Neural progenitor cell (in vitro differentiated cells): ENCODE data around the gene HHAT. TPM values are rescaled to one million over a fixed set of nuclear protein-coding genes. Genes with fewer than 3 reads are reported as not detected.
A peak's percentile ranks its signal among the peaks of the same experiment; 100 is the strongest.

Experiments
- DNase-seq: peaks from one replicate; pipeline ENCODE4 v3.0.0-alpha.2; 2016; ENCODE audit warnings: low spot score
- H2AFZ ChIP-seq: fragments of 200-600 bp; sonication (generic); replicated peaks from 2 replicates; pipeline ENCODE4 v1.6.1; 2016; ENCODE audit warnings: antibody characterized with exemption
- H3F3A ChIP-seq: fragments of 200-600 bp; sonication (generic); 2 replicates; pipeline ENCODE4 v1.6.1; 2016; ENCODE audit warnings: antibody characterized with exemption, low read depth
- H3K27ac ChIP-seq: fragments of 200-600 bp; sonication (generic); 2 replicates; pipeline ENCODE4 v1.5.1; 2016; ENCODE audit warnings: mild to moderate bottlenecking
- H3K27me3 ChIP-seq: fragments of 200-600 bp; sonication (generic); 2 replicates; pipeline ENCODE4 v1.6.1; 2016; ENCODE audit warnings: mild to moderate bottlenecking, moderate library complexity
- H3K36me3 ChIP-seq: fragments of 200-600 bp; sonication (generic); 2 replicates; pipeline ENCODE4 v1.5.1; 2016
- H3K4me1 ChIP-seq: fragments of 200-600 bp; sonication (generic); 2 replicates; pipeline ENCODE4 v1.6.1; 2016; ENCODE audit warnings: mixed run types
- H3K4me2 ChIP-seq: fragments of 200-600 bp; sonication (generic); 2 replicates; pipeline ENCODE4 v1.6.1; 2016
- H3K4me3 ChIP-seq: fragments of 200-600 bp; sonication (generic); 2 replicates; pipeline ENCODE4 v1.5.1; 2016
- H3K79me2 ChIP-seq: fragments of 200-600 bp; sonication (generic); 2 replicates; pipeline ENCODE4 v1.6.1; 2016; ENCODE audit warnings: low read depth
- H3K9ac ChIP-seq: fragments of 200-600 bp; sonication (generic); 2 replicates; pipeline ENCODE4 v1.6.1; 2016
- H3K9me3 ChIP-seq: fragments of 200-600 bp; sonication (generic); 2 replicates; pipeline ENCODE4 v1.5.1; 2016; ENCODE audit warnings: low read depth
- H4K20me1 ChIP-seq: fragments of 200-600 bp; sonication (generic); 2 replicates; pipeline ENCODE4 v1.6.1; 2016; ENCODE audit warnings: low read depth
- H3K27ac Mint-ChIP-seq: 3 replicates; pipeline ENCODE4 v1.8.0; 2021; ENCODE audit warnings: mixed read lengths
- H3K27me3 Mint-ChIP-seq: 2 replicates; pipeline ENCODE4 v1.8.0; 2022; ENCODE audit warnings: low read depth, mild to moderate bottlenecking, inconsistent platforms, moderate library complexity, mixed read lengths; ENCODE audit not compliant: insufficient read depth
- H3K36me3 Mint-ChIP-seq: 3 replicates; pipeline ENCODE4 v1.8.0; 2021; ENCODE audit warnings: mixed read lengths
- H3K4me1 Mint-ChIP-seq: 3 replicates; pipeline ENCODE4 v1.8.0; 2021; ENCODE audit warnings: mixed read lengths
- H3K4me3 Mint-ChIP-seq: 3 replicates; pipeline ENCODE4 v1.8.0; 2021; ENCODE audit warnings: mild to moderate bottlenecking, moderate library complexity, mixed read lengths
- H3K9me3 Mint-ChIP-seq: 3 replicates; pipeline ENCODE4 v1.8.0; 2020; ENCODE audit warnings: mixed read lengths
- EZH2 ChIP-seq: fragments of 200-600 bp; sonication (generic); IDR thresholded peaks from 2 replicates; pipeline ENCODE4 v1.6.1; 2017; ENCODE audit warnings: antibody characterized with exemption, mild to moderate bottlenecking, moderate library complexity
- EZH2phosphoT487 ChIP-seq: fragments of 200-600 bp; sonication (generic); IDR thresholded peaks from 2 replicates; pipeline ENCODE4 v1.6.1; 2017; ENCODE audit warnings: antibody characterized with exemption
- total RNA-seq: library from RNA; depleted of rRNA; stranded (reverse); fragments of >200 nt; gene quantifications from 2 replicates; pipeline ENCODE4 v1.2.3, GENCODE V29; 2015; ENCODE audit warnings: low replicate concordance
- TF ChIP-seq, protein P1 (sequence below): fragments of 200-600 bp; sonication (generic); IDR thresholded peaks from 2 replicates; pipeline ENCODE4 v1.5.1; 2017; ENCODE audit warnings: antibody characterized with exemption, mild to moderate bottlenecking

The HHAT gene
- total RNA-seq, 1 donor from 2014 or later: 10.3 TPM

DNA sequence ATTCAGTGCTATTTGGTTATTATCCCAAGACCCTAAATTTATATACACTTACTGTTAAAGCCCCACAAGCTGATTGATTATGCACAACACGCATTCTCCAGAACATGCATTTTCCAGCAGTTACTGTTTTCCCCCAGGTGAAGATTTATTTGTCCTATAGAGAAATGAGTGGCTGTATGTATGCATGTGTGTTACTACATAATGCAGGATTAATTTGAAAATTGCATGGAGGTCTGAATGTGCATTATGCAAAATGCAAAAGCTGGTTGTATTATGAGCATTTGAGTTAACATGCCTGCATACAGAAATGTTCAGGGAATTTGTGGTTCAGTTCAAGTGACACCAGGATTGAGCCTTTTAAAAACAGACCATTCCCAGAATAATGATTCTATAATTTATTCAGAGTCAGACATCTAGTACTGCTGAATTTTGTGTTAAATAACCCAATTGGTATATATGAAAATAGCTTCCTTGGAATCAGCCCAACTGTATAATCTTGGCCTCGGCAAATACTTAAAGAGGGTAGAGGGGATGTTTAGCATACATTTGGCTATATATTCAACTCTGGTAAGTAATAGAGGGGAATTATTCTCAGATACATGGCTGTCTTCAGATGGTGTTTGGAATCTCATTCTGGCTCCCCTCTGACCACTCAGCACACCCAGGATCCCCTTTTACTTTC lies 320.0 kb downstream of the HHAT start:
- Mint-ChIP-seq H3K36me3 (no peaks in the 10 kb centered on the region), H3K4me1 (peaks cover 23% of the 10 kb centered on the region), H3K9me3 (no peaks in the 10 kb centered on the region), H3K27ac (no peak overlapping the region), H3K27me3 (no peaks in the 10 kb centered on the region), H3K4me3 (no peak overlapping the region)
- H4K20me1 ChIP-seq: no peaks in the 10 kb centered on the region
- H3K9ac ChIP-seq: no peak overlapping the region
- DNase-seq: no peak
- TF ChIP-seq EZH2phosphoT487: no peak
- no peaks in the 10 kb centered on the region for H3K79me2 ChIP-seq
- H3K9me3 ChIP-seq: no peaks in the 10 kb centered on the region
- no peak overlapping the region for H3K4me3 ChIP-seq
- peaks cover 13% of the 10 kb centered on the region for H3F3A ChIP-seq
- H3K27me3 ChIP-seq: no peaks in the 10 kb centered on the region
- no peaks in the 10 kb centered on the region for H3K36me3 ChIP-seq
- H3K4me1 ChIP-seq: peaks cover 31% of the 10 kb centered on the region
- no peak overlapping the region for H3K27ac ChIP-seq
- no peak overlapping the region for H2AFZ ChIP-seq
- H3K4me2 ChIP-seq: no peak overlapping the region

DNA sequence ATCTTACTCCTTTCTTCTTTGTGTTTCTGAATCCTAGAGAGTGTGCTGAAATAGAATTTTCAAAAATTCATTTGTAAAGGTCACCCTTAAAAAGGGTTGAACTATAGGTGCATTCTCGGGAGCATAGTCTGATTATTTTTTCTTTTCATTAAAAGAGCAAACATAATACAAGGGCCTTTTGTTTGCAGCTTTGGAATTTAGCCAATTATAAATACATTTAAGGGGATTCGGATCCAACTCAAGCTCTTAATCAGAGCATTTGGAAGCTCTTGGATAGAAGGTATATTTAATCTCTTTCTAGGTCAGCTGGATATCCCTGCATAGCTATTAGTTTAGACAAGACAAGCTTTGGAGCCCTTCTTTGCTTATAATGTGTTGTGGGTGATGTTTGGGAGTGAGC lies 321.7 kb downstream of the HHAT start:
- Mint-ChIP-seq H3K4me1 (peaks cover 22% of the 10 kb centered on the region), H3K27me3 (no peaks in the 10 kb centered on the region), H3K9me3 (no peaks in the 10 kb centered on the region), H3K36me3 (no peaks in the 10 kb centered on the region), H3K4me3 (no peak overlapping the region), H3K27ac (no peak overlapping the region)
- DNase-seq: no peak
- Histone ChIP-seq H3K27ac (no peak overlapping the region), H3K36me3 (no peaks in the 10 kb centered on the region), H3K9ac (no peak overlapping the region), H3K9me3 (no peaks in the 10 kb centered on the region), H2AFZ (no peak overlapping the region), H3K4me1 (peaks cover 35% of the 10 kb centered on the region), H3K79me2 (no peaks in the 10 kb centered on the region), H3K4me3 (no peak overlapping the region), H3K4me2 (no peak overlapping the region), H4K20me1 (no peaks in the 10 kb centered on the region), H3F3A (peaks cover 8% of the 10 kb centered on the region), H3K27me3 (no peaks in the 10 kb centered on the region)
- TF ChIP-seq EZH2: no peak
- no peak for TF ChIP-seq EZH2phosphoT487
- TF ChIP-seq, protein P1, sequence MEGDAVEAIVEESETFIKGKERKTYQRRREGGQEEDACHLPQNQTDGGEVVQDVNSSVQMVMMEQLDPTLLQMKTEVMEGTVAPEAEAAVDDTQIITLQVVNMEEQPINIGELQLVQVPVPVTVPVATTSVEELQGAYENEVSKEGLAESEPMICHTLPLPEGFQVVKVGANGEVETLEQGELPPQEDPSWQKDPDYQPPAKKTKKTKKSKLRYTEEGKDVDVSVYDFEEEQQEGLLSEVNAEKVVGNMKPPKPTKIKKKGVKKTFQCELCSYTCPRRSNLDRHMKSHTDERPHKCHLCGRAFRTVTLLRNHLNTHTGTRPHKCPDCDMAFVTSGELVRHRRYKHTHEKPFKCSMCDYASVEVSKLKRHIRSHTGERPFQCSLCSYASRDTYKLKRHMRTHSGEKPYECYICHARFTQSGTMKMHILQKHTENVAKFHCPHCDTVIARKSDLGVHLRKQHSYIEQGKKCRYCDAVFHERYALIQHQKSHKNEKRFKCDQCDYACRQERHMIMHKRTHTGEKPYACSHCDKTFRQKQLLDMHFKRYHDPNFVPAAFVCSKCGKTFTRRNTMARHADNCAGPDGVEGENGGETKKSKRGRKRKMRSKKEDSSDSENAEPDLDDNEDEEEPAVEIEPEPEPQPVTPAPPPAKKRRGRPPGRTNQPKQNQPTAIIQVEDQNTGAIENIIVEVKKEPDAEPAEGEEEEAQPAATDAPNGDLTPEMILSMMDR: no peak

DNA sequence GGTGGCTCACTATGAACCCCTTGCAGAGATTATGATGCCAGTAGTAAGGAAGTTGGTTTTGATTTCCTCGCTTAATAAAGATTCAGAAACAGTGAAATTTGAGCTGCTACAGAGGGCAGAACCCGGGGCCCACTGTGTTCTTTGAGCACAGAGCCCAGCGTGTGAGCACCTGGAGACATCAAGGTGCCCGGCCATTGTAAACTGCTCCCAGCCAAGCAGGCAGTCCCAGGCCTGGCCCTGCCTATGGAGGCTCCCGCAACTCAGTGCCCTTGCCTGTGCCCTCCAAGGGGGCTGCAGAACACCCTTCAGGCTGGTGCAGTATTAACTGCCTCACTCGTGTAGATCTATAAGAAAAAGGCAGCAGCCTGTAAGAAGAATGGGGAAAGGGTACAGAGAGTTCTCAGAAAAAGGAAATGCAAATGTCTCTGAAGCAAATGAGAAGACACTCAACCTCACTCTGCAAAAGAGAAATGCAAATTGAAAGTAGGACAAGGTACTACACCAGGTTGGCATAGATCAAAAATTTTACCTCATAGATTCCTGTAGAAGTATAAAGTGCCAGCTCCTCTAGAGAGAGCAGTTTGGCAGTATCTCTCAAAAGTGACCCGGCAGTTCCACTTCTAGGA lies 323.7 kb downstream of the HHAT start:
- Mint-ChIP-seq H3K27me3 (no peaks in the 10 kb centered on the region), H3K36me3 (no peaks in the 10 kb centered on the region), H3K27ac (no peak overlapping the region), H3K4me1 (peaks cover 5% of the 10 kb centered on the region), H3K4me3 (no peak overlapping the region), H3K9me3 (no peaks in the 10 kb centered on the region)
- TF ChIP-seq EZH2phosphoT487: no peak
- TF ChIP-seq, protein P1: no peak
- TF ChIP-seq EZH2: no peak
- Histone ChIP-seq H3F3A (no peaks in the 10 kb centered on the region), H2AFZ (no peak overlapping the region), H3K4me3 (no peak overlapping the region), H3K9ac (no peak overlapping the region), H3K4me1 (peaks cover 17% of the 10 kb centered on the region), H4K20me1 (no peaks in the 10 kb centered on the region), H3K36me3 (no peaks in the 10 kb centered on the region), H3K4me2 (no peak overlapping the region), H3K9me3 (no peaks in the 10 kb centered on the region), H3K27ac (no peak overlapping the region), H3K79me2 (no peaks in the 10 kb centered on the region), H3K27me3 (no peaks in the 10 kb centered on the region)
- no peak for DNase-seq

DNA sequence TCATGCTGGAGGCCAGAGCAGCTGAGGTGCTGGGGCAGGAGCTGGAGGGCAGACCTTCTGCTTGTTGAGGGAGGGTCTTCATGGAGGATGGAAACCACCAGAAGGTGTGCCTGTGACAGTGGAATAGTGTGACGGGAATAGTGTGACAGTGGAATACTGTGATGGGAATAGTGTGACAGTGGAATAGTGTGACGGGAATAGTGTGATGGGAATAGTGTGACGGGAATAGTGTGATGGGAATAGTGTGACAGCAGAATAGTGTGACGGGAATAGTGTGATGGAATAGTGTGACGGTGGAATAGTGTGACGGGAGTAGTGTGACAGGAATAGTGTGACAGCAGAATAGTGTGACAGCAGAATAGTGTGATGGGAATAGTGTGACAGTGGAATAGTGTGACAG lies 325.1 kb downstream of the HHAT start:
- H3K36me3 ChIP-seq: no peaks in the 10 kb centered on the region
- no peak overlapping the region for H2AFZ ChIP-seq
- TF ChIP-seq EZH2: no peak
- TF ChIP-seq, protein P1: no peak
- TF ChIP-seq EZH2phosphoT487: no peak
- no peaks in the 10 kb centered on the region for H3K27me3 Mint-ChIP-seq
- no peaks in the 10 kb centered on the region for H3K9me3 Mint-ChIP-seq
- no peaks in the 10 kb centered on the region for H3K36me3 Mint-ChIP-seq
- H4K20me1 ChIP-seq: no peaks in the 10 kb centered on the region
- peak; percentile 9 for DNase-seq
- H3K27ac ChIP-seq: no peak overlapping the region
- H3F3A ChIP-seq: no peaks in the 10 kb centered on the region
- H3K4me3 ChIP-seq: no peak overlapping the region
- no peak overlapping the region for H3K4me3 Mint-ChIP-seq
- H3K27me3 ChIP-seq: no peaks in the 10 kb centered on the region
- H3K4me2 ChIP-seq: no peak overlapping the region
- H3K9ac ChIP-seq: no peak overlapping the region
- peaks cover 11% of the 10 kb centered on the region for H3K4me1 ChIP-seq
- no peaks in the 10 kb centered on the region for H3K79me2 ChIP-seq
- no peaks in the 10 kb centered on the region for H3K4me1 Mint-ChIP-seq
- no peak overlapping the region for H3K27ac Mint-ChIP-seq
- no peaks in the 10 kb centered on the region for H3K9me3 ChIP-seq
